HepG2 (cell line): ENCODE results near the gene ZNRD2. TPM values are rescaled to one million over a fixed set of nuclear protein-coding genes. Genes with fewer than 3 reads are reported as not detected.

ENCODE experiments used
- ARID4A ChIP-seq: sonication (generic); formaldehyde crosslinking; IDR thresholded peaks from 2 replicates; pipeline ENCODE4 v1.5.0; 2020; ENCODE audit warnings: mild to moderate bottlenecking, missing genetic modification reagents, borderline replicate concordance
- BCL6 ChIP-seq: IDR thresholded peaks from 2 replicates; pipeline ENCODE4 v1.6.1; 2016; ENCODE audit warnings: missing genetic modification reagents, missing compliant biosample characterization
- CBX5 ChIP-seq: sonication (generic); formaldehyde crosslinking; IDR thresholded peaks from 2 replicates; pipeline ENCODE4 v1.4.0; 2020; ENCODE audit warnings: missing genetic modification reagents, borderline replicate concordance
- CHCHD3 ChIP-seq: sonication (generic); formaldehyde crosslinking; IDR thresholded peaks from 2 replicates; pipeline ENCODE4 v1.8.0; 2022; ENCODE audit warnings: mild to moderate bottlenecking, missing genetic modification reagents, moderate library complexity
- HNRNPL ChIP-seq: fragments of 200-400 bp; formaldehyde crosslinking; IDR thresholded peaks from 2 replicates; pipeline ENCODE4 v1.6.1; 2017; ENCODE audit warnings: mild to moderate bottlenecking, low read depth, low read length
- KAT8 ChIP-seq: IDR thresholded peaks from 2 replicates; pipeline ENCODE4 v1.6.1; 2016; ENCODE audit warnings: missing genetic modification reagents, missing compliant biosample characterization
- MEF2D ChIP-seq: sonication (generic); formaldehyde crosslinking; IDR thresholded peaks from 2 replicates; pipeline ENCODE4 v1.5.1; 2020; ENCODE audit warnings: mild to moderate bottlenecking, missing genetic modification reagents
- POGZ ChIP-seq: sonication (generic); formaldehyde crosslinking; IDR thresholded peaks from 2 replicates; pipeline ENCODE4 v1.4.0; 2020; ENCODE audit warnings: mild to moderate bottlenecking, missing genetic modification reagents
- SALL1 ChIP-seq: sonication (generic); formaldehyde crosslinking; IDR thresholded peaks from 2 replicates; pipeline ENCODE4 v1.8.0; 2022; ENCODE audit warnings: mild to moderate bottlenecking, missing genetic modification reagents
- ZNF207 ChIP-seq: fragments of 450-650 bp; IDR thresholded peaks from 2 replicates; pipeline ENCODE4 v1.6.1; 2016; ENCODE audit warnings: antibody characterized with exemption, borderline replicate concordance
- ZNF317 ChIP-seq: sonication (generic); formaldehyde crosslinking; IDR thresholded peaks from 2 replicates; pipeline ENCODE4 v1.5.0; 2020; ENCODE audit warnings: mild to moderate bottlenecking, missing genetic modification reagents
- ZNF550 ChIP-seq: sonication (generic); formaldehyde crosslinking; IDR thresholded peaks from 2 replicates; pipeline ENCODE4 v1.4.0; 2020; ENCODE audit warnings: mild to moderate bottlenecking, missing genetic modification reagents, borderline replicate concordance
- ZNF567 ChIP-seq: sonication (generic); formaldehyde crosslinking; IDR thresholded peaks from 2 replicates; pipeline ENCODE4 v1.8.1; 2023; ENCODE audit warnings: mild to moderate bottlenecking, missing genetic modification reagents, borderline replicate concordance
- ZNF782 ChIP-seq: sonication (generic); formaldehyde crosslinking; IDR thresholded peaks from 2 replicates; pipeline ENCODE4 v1.4.0; 2020; ENCODE audit warnings: missing genetic modification reagents, mild to moderate bottlenecking, borderline replicate concordance
- ZNF790 ChIP-seq: sonication (generic); formaldehyde crosslinking; IDR thresholded peaks from 2 replicates; pipeline ENCODE4 v1.8.0; 2022; ENCODE audit warnings: missing genetic modification reagents, mild to moderate bottlenecking, borderline replicate concordance
- polyA plus RNA-seq, 8 experiments: library from polyadenylated mRNA; depleted of rRNA in 3 of 8; stranded (reverse) in 7 of 8; unstranded in 1 of 8; fragments of >200 nt; fragmentation: Illumina TruSeq in 4 of 8; extraction: Trizol in 4 of 8; gene quantifications; 2 replicates each; pipeline versions ENCODE4 v1.2.1 to v1.2.3, GENCODE V29; 2011 to 2016; ENCODE audit warnings: low read depth in 4 of 8, missing spikeins in 1 of 8, mixed read lengths in 1 of 8; ENCODE audit not compliant: insufficient read depth in 1 of 8
- total RNA-seq, 5 experiments: library from RNA; depleted of rRNA; stranded (reverse); fragments of >200 nt; fragmentation: Illumina TruSeq; extraction: Trizol; gene quantifications; 2 replicates each; pipeline ENCODE4 v1.2.3, GENCODE V29; 2016; ENCODE audit warnings: low read depth in 1 of 5
- TF ChIP-seq, protein P1 (sequence below): conservative IDR thresholded peaks from 2 replicates; pipeline ENCODE4 v1.6.1; 2018; ENCODE audit warnings: missing genetic modification reagents
- TF ChIP-seq, protein P2 (sequence below): sonication (generic); formaldehyde crosslinking; conservative IDR thresholded peaks from 2 replicates; pipeline ENCODE4 v1.4.0; 2020; ENCODE audit warnings: mild to moderate bottlenecking, missing genetic modification reagents, moderate library complexity
- TF ChIP-seq, protein P3 (sequence below): sonication (generic); formaldehyde crosslinking; IDR thresholded peaks from 2 replicates; pipeline ENCODE4 v1.4.0; 2020; ENCODE audit warnings: missing genetic modification reagents

Gene ZNRD2
- total and polyA plus RNA-seq, 2 of the 13 experiments (the other 11 are each of a cell fraction or from before 2014, with no cell fraction given): 29.2 to 34.0 TPM

DNA sequence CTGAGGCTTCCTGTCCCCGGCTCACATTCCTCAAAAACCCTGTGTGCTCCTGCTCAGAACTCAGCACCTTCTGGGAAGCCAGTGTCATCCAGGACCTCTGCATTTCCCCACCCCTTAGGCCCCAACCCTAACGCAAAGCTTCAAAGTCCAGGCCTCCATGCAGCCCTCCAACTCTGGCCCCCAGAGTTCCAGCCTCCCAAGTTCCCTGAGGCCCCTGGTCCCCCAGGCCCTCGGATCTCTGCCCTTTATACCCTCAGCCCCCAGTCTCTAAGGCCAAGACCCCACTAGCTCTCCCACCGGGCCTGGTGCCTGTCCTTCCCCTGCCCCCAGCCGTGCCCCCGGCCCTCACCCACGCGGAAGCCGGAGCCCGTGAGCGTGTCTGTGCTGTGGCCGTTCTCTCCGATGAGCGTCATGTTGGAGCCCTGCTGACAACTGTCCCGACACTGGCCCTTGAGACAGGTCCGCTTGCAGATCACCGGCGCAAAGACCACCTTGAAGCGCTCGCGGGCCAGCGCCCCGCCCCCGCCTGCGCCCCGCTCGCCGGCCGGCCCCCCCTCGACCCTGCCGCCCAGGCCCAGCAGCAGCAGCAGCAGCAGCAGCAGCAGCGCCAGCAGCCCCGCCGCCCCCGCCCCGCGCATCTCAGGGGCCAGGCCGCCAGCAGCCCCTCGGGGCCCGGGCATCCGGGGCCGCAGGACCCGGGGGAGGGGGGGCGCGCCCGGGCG lies 12.8 kb upstream of the ZNRD2 start (continued):
- TF ChIP-seq KAT8 (CRISPR knock-in tag) (peak; percentile 60; the same call in 1 of the 2 replicates), ZNF782 (CRISPR knock-in tag) (peak; percentile 51; the same call in 1 of the 2 replicates), ZNF567 (CRISPR knock-in tag) (0 out of 2 replicates have a peak, but pooled peaks have one; percentile 56), MEF2D (CRISPR knock-in tag) (no peak), ZNF790 (CRISPR knock-in tag) (0 out of 2 replicates have a peak, but pooled peaks have one; percentile 18), CHCHD3 (CRISPR knock-in tag) (0 out of 2 replicates have a peak, but pooled peaks have one; percentile 31), ARID4A (CRISPR knock-in tag) (peak; percentile 48; the same call in 1 of the 2 replicates), POGZ (0 out of 2 replicates have a peak, but pooled peaks have one; percentile 14), ZNF207 (no peak), SALL1 (peak; percentile 60; the same call in 1 of the 2 replicates), HNRNPL (peak; percentile 46; the same call in 1 of the 2 replicates), ZNF317 (CRISPR knock-in tag) (0 out of 2 replicates have a peak, but pooled peaks have one; percentile 18), CBX5 (peak; percentile 24; the same call in 1 of the 2 replicates), ZNF550 (CRISPR knock-in tag) (0 out of 2 replicates have a peak, but pooled peaks have one; percentile 53), BCL6 (CRISPR knock-in tag) (0 out of 2 replicates have a peak, but pooled peaks have one; percentile 22)
- TF ChIP-seq, protein P1, sequence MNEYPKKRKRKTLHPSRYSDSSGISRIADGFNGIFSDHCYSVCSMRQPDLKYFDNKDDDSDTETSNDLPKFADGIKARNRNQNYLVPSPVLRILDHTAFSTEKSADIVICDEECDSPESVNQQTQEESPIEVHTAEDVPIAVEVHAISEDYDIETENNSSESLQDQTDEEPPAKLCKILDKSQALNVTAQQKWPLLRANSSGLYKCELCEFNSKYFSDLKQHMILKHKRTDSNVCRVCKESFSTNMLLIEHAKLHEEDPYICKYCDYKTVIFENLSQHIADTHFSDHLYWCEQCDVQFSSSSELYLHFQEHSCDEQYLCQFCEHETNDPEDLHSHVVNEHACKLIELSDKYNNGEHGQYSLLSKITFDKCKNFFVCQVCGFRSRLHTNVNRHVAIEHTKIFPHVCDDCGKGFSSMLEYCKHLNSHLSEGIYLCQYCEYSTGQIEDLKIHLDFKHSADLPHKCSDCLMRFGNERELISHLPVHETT (CRISPR knock-in tag): 0 out of 2 replicates have a peak, but pooled peaks have one; percentile 64
- TF ChIP-seq, protein P2, sequence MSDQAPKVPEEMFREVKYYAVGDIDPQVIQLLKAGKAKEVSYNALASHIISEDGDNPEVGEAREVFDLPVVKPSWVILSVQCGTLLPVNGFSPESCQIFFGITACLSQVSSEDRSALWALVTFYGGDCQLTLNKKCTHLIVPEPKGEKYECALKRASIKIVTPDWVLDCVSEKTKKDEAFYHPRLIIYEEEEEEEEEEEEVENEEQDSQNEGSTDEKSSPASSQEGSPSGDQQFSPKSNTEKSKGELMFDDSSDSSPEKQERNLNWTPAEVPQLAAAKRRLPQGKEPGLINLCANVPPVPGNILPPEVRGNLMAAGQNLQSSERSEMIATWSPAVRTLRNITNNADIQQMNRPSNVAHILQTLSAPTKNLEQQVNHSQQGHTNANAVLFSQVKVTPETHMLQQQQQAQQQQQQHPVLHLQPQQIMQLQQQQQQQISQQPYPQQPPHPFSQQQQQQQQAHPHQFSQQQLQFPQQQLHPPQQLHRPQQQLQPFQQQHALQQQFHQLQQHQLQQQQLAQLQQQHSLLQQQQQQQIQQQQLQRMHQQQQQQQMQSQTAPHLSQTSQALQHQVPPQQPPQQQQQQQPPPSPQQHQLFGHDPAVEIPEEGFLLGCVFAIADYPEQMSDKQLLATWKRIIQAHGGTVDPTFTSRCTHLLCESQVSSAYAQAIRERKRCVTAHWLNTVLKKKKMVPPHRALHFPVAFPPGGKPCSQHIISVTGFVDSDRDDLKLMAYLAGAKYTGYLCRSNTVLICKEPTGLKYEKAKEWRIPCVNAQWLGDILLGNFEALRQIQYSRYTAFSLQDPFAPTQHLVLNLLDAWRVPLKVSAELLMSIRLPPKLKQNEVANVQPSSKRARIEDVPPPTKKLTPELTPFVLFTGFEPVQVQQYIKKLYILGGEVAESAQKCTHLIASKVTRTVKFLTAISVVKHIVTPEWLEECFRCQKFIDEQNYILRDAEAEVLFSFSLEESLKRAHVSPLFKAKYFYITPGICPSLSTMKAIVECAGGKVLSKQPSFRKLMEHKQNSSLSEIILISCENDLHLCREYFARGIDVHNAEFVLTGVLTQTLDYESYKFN (CRISPR knock-in tag): peak; percentile 84
- TF ChIP-seq, protein P3, sequence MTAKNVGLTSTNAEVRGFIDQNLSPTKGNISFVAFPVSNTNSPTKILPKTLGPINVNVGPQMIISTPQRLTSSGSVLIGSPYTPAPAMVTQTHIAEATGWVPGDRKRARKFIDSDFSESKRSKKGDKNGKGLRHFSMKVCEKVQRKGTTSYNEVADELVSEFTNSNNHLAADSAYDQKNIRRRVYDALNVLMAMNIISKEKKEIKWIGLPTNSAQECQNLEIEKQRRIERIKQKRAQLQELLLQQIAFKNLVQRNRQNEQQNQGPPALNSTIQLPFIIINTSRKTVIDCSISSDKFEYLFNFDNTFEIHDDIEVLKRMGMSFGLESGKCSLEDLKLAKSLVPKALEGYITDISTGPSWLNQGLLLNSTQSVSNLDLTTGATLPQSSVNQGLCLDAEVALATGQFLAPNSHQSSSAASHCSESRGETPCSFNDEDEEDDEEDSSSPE: no peak
